Lung (tissue), 12 donors: Measurements from ENCODE around the gene CRYBA2. TPM values are rescaled to one million over a fixed set of nuclear protein-coding genes. Genes with fewer than 3 reads are reported as not detected.

ENCODE experiments used
- ATAC-seq: fragments of 200-7000 bp; cut with Tn5 transposase; one replicate; pipeline ENCODE4 v1.9.1; 2020; ENCODE audit warnings: moderate number of reproducible peaks; ENCODE audit not compliant: insufficient read depth, low FRiP score
- DNase-seq, 3 donors: peaks; one replicate each; pipeline ENCODE4 v3.0.0-alpha.2; 2013 to 2017
- H3K27ac ChIP-seq, 2 donors: one replicate each; pipeline ENCODE4 v1.5.1; 2013; ENCODE audit warnings: mild to moderate bottlenecking in 2 of 2, moderate library complexity in 2 of 2, control low read depth in 1 of 2, inconsistent platforms in 1 of 2, low read depth in 1 of 2, low read length in 1 of 2
- H3K27me3 ChIP-seq, 3 donors: one replicate each; pipeline ENCODE4 v1.5.1; 2013; ENCODE audit warnings: low read length in 2 of 3; ENCODE audit not compliant: control insufficient read depth in 3 of 3, insufficient read depth in 3 of 3
- H3K36me3 ChIP-seq, 4 donors: one replicate each; pipeline ENCODE4 v1.5.1; 2013; ENCODE audit warnings: low read length in 4 of 4, mild to moderate bottlenecking in 1 of 4, moderate library complexity in 1 of 4; ENCODE audit not compliant: control insufficient read depth in 4 of 4, insufficient read depth in 4 of 4
- H3K4me1 ChIP-seq, 5 donors: one replicate each; pipeline ENCODE4 v1.5.1; 2013; ENCODE audit warnings: low read length in 5 of 5, mild to moderate bottlenecking in 2 of 5, moderate library complexity in 1 of 5; ENCODE audit not compliant: control insufficient read depth in 5 of 5, insufficient read depth in 5 of 5
- H3K4me3 ChIP-seq: one replicate; pipeline ENCODE4 v1.5.1; 2013; ENCODE audit warnings: mild to moderate bottlenecking, control low read depth, moderate library complexity
- H3K9ac ChIP-seq, 2 donors: one replicate each; pipeline ENCODE4 v1.5.1; 2013; ENCODE audit warnings: low read length in 2 of 2, control low read depth in 1 of 2; ENCODE audit not compliant: insufficient read depth in 1 of 2
- H3K9me3 ChIP-seq, 4 donors: one replicate each; pipeline ENCODE4 v1.5.1; 2013; ENCODE audit warnings: low read length in 3 of 4, mild to moderate bottlenecking in 1 of 4, moderate library complexity in 1 of 4; ENCODE audit not compliant: control insufficient read depth in 4 of 4, insufficient read depth in 3 of 4
- WGBS, 2 donors: extraction: QIAGEN DNeasy Blood & Tissue Kit; methylation state at CpG; one replicate each; pipeline ENCODE4 v1.1.7; 2013; 5-methylcytosine and 5-hydroxymethylcytosine counted together
- polyA plus RNA-seq, 2 donors: library from polyadenylated mRNA; stranded (reverse); fragments of 200-250 nt; gene quantifications; one replicate each; pipeline ENCODE4 v1.2.1, GENCODE V29; 2013
- total RNA-seq, 2 donors: library from RNA; depleted of rRNA in 1 of 2; stranded (reverse); fragments of >200 nt in 1 of 2; gene quantifications; one replicate each; pipeline ENCODE4 v1.2.1, GENCODE V29; 2014 to 2021
- TF ChIP-seq, protein P1 (sequence below): IDR thresholded peaks from 2 replicates; pipeline ENCODE4 v1.5.1; 2012; ENCODE audit warnings: mild to moderate bottlenecking; ENCODE audit errors: control extremely low read depth, extremely low read depth
- donor health status: control.
- donor health status: control.
- donor health status: Bipolar disorder and iron deficiency.
- donor health status: healthy.
- donor health status: DM: yes; HTN: yes; CAD: no.

The CRYBA2 gene
- total and polyA plus RNA-seq, 4 donors: 0.08 TPM; not detected in 3

DNA sequence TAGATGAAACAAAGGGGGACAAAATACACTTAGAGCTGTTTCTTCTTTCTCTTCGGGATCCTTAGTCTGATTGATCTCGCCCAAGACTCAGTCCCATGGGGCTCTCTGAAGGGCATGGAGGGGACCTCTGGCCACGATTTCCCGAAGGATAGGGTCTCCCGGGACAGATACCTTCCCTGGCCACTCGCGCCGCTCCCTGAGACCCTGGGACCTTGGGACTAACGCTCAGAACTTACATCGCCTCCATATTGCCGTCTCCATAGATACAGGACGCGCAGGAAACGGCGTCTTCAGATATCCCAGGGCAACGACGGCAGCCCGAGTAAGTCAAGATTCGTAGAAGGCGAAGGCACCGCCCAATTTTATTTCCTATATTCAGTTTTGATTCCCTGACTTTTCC is 48.0 kb upstream of the CRYBA2 start, which contains the start of gene CFAP65:
TSS of gene CFAP65 (minus strand) at position 265 of the 400 bp plus-strand sequence. CDS start 2,468 bp downstream, outside the sequence.
- Histone ChIP-seq H3K36me3 (no peaks in the 10 kb centered on the region), H3K27ac (no peak within 1 kb of the TSS), H3K4me3 (no peak within 1 kb of the TSS), H3K4me1 (no peaks in the 10 kb centered on the region), H3K9me3 (peaks cover 0 to 4% (median 0%) of the 10 kb centered on the region in 4 donors), H3K9ac (no peak within 1 kb of the TSS), H3K27me3 (peaks cover 0 to 21% (median 15%) of the 10 kb centered on the region in 3 donors)
- DNase-seq (peak; percentile 44 to 58 (median 45)), ATAC-seq (no peak)
- 2 to 3% methylated on average over 21 of the region's 21 CpGs for WGBS, 2 donors
- TF ChIP-seq, protein P1, sequence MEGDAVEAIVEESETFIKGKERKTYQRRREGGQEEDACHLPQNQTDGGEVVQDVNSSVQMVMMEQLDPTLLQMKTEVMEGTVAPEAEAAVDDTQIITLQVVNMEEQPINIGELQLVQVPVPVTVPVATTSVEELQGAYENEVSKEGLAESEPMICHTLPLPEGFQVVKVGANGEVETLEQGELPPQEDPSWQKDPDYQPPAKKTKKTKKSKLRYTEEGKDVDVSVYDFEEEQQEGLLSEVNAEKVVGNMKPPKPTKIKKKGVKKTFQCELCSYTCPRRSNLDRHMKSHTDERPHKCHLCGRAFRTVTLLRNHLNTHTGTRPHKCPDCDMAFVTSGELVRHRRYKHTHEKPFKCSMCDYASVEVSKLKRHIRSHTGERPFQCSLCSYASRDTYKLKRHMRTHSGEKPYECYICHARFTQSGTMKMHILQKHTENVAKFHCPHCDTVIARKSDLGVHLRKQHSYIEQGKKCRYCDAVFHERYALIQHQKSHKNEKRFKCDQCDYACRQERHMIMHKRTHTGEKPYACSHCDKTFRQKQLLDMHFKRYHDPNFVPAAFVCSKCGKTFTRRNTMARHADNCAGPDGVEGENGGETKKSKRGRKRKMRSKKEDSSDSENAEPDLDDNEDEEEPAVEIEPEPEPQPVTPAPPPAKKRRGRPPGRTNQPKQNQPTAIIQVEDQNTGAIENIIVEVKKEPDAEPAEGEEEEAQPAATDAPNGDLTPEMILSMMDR: no peak

DNA sequence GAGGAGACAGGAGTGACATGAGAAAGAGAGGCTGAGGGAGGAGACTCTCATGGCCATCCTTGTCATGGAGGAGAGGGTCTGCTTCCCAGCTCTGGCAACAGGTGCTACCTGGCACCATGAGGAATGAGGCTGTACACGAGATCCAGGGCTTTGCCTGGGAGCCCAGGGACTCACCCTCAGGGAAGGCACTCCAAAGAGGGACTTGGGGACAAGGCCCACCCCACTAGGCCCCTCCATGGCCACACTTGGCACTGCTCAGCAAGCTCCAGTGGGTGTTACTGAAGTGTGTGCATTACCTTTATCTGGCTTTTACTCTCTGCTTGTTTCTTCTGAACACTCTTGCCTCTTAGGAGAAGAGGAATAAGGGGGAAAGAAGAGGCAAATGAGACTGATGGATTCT is 45.4 kb upstream of the CRYBA2 start:
- no peak overlapping the region for H3K9ac ChIP-seq
- 0 to 14% methylated on average over 1 of the region's 1 CpG for whole genome bisulfite sequencing, 2 donors
- no peak overlapping the region for H3K4me3 ChIP-seq
- no peaks in the 10 kb centered on the region for H3K4me1 ChIP-seq
- H3K27ac ChIP-seq: no peak overlapping the region
- ATAC-seq (no peak), DNase-seq (no peak)
- no peaks in the 10 kb centered on the region for H3K36me3 ChIP-seq
- TF ChIP-seq, protein P1: no peak
- peaks cover 0 to 4% (median 0%) of the 10 kb centered on the region in 4 donors for H3K9me3 ChIP-seq
- peaks cover 0 to 19% (median 14%) of the 10 kb centered on the region in 3 donors for H3K27me3 ChIP-seq

DNA sequence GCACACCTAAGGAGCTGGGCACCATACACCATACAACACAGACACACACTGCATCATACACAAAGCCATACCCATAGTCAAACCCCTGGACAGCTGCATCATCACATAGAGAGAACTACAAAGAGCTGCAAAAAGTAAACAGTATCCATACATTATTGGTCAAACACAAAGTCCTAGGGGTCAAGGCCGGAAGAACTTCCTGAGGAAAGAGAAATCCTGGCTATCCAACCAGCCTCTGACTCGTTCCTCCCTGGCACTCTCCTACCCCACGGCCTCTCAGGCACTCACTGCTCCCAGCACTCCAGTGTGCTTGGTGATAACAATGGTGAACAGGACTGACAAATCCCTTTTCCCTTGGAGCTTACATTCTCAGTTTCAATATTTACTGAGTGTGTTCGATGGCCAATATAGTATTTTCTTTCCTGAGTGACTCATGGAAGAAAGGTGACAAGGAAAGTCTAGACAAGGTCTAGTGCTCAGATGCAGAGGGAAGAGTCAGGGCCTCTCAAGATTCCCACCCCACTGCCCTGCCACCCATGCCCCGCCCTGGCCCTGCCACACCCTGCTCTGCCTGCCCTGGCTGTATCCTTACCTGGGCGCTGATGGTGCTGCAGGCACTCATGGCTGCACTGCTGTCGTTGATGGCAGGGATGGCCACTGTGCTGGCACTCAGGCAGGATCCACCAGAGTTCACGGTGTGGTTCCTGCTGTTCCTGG is 44.7 kb upstream of the CRYBA2 start:
- TF ChIP-seq, protein P1: no peak
- Histone ChIP-seq H3K27me3 (peaks cover 0 to 17% (median 14%) of the 10 kb centered on the region in 3 donors), H3K36me3 (no peaks in the 10 kb centered on the region), H3K9me3 (peaks cover 0 to 4% (median 0%) of the 10 kb centered on the region in 4 donors), H3K4me3 (no peak overlapping the region), H3K4me1 (no peaks in the 10 kb centered on the region), H3K27ac (no peak overlapping the region), H3K9ac (no peak overlapping the region)
- WGBS, 2 donors: 51 to 63% methylated on average over 8 of the region's 8 CpGs
- no peak for DNase-seq
- ATAC-seq: no peak
